Motor neuron (in vitro differentiated cells): ENCODE results near the gene ANKUB1. TPM values are rescaled to one million over a fixed set of nuclear protein-coding genes. Genes with fewer than 3 reads are reported as not detected.

ENCODE experiments used
- ATAC-seq, 8 experiments: fragments of 200-7000 bp; cut with Tn5 transposase; replicated peaks in 6 of 8; 2 replicates each; pipeline ENCODE4 v1.8.0; 2021; ENCODE audit warnings: mild to moderate bottlenecking in 8 of 8, moderate library complexity in 8 of 8
- H3K27ac ChIP-seq, 2 donors: fragments of 250-450 bp; sonication (Bioruptor Pico); 2 replicates each; pipeline ENCODE4 v1.9.0; 2021; ENCODE audit warnings: antibody characterized with exemption in 2 of 2, mild to moderate bottlenecking in 2 of 2, moderate library complexity in 1 of 2
- H3K4me1 ChIP-seq, 2 donors: fragments of 250-450 bp; sonication (Bioruptor Pico); replicated peaks in 1 of 2; 2 replicates each; pipeline ENCODE4 v1.6.1; 2021; ENCODE audit warnings: antibody characterized with exemption in 2 of 2, mild to moderate bottlenecking in 2 of 2, moderate library complexity in 1 of 2
- H3K4me3 ChIP-seq, 5 donors: fragments of 250-450 bp; sonication (Bioruptor Pico); 2 replicates each; pipeline ENCODE4 v1.9.0; 2021; ENCODE audit warnings: antibody characterized with exemption in 5 of 5, mild to moderate bottlenecking in 5 of 5, moderate library complexity in 4 of 5
- WGBS, 10 experiments: fragments of 450-650 bp; shearing (Covaris generic); methylation state at CpG; one replicate each; pipeline ENCODE4 v1.0.0; 2022; 5-methylcytosine and 5-hydroxymethylcytosine counted together
- in situ Hi-C, 9 experiments: fragments of 400-800 bp; cut with MboI; loops; one replicate each; pipeline ENCODE4 v1.15.0; 2021; ENCODE audit warnings: low sequenced_read_pairs in 9 of 9, low pct_unique_long_range_greater_than_20kb in 2 of 9; ENCODE audit not compliant: unreplicated experiment in 9 of 9
- total RNA-seq, 8 experiments: library from RNA; unstranded; fragments of 300-600 nt; gene quantifications; 2 replicates each; pipeline versions ENCODE4 v1.2.3 to v1.2.4, GENCODE V29; 2022

Gene ANKUB1
- total RNA-seq, 8 experiments from 2014 or later: 0.36 to 3.1 (median 0.86) TPM; not detected in 2

GRCh38 chr3:149770246-149770645 is 22.1 kb downstream of the ANKUB1 start:
- ATAC-seq: no peak
- in situ Hi-C loops: loop anchor here in 1 of 9 experiments (10.0 kb wide), 1 partner anchor 265 kb away; no protein-coding TSS in a partner anchor
- 0 to 100% (median 78%) methylated on average over 1 to 2 of the region's 2 CpGs; no CpG with 5 or more reads in 1 of the 10 experiments for WGBS, 10 experiments
- Histone ChIP-seq H3K4me3 (no peak overlapping the region), H3K4me1 (peaks cover 0 to 3% of the 10 kb centered on the region in 2 donors), H3K27ac (no peak overlapping the region)

- 43 to 100% (median 83%) methylated on average over 1 to 6 of the region's 6 CpGs; no CpG with 5 or more reads in 1 of the 10 experiments for WGBS, 10 experiments
- ATAC-seq: no peak
- no peak overlapping the region for H3K4me3 ChIP-seq
- peaks cover 0 to 3% of the 10 kb centered on the region in 2 donors for H3K4me1 ChIP-seq
- no peak overlapping the region for H3K27ac ChIP-seq
- in situ Hi-C loops: no loop called here
Measured at GRCh38 chr3:149768704-149769103, 23.6 kb downstream of the ANKUB1 start.

- peak in 1 of 8 experiments; percentile 59 for ATAC-seq
- in situ Hi-C loops: no loop called here
Measured at GRCh38 chr3:149767720-149768119, 24.6 kb downstream of the ANKUB1 start.

GRCh38 chr3:149765762-149766334 is 26.5 kb downstream of the ANKUB1 start:
- in situ Hi-C loops: no loop called here
- Histone ChIP-seq H3K4me1 (peaks cover 0 to 3% of the 10 kb centered on the region in 2 donors), H3K27ac (no peak overlapping the region), H3K4me3 (no peak overlapping the region)
- peak in 5 of 8 experiments; percentile 37 to 53 (median 43) for ATAC-seq
- WGBS, 10 experiments: 17 to 100% (median 50%) methylated on average over 1 to 2 of the region's 2 CpGs

More at GRCh38 chr3:149767720-149768119, 24.6 kb downstream of the ANKUB1 start:
- H3K4me3 ChIP-seq: no peak overlapping the region
- peaks cover 0 to 3% of the 10 kb centered on the region in 2 donors for H3K4me1 ChIP-seq
- no peak overlapping the region for H3K27ac ChIP-seq
- WGBS, 10 experiments: 35 to 93% (median 70%) methylated on average over 1 to 6 of the region's 6 CpGs; no CpG with 5 or more reads in 4 of the 10 experiments

GRCh38 chr3:149764302-149764701 is 28.1 kb downstream of the ANKUB1 start:
- no peak for ATAC-seq
- H3K27ac ChIP-seq: no peak overlapping the region
- H3K4me3 ChIP-seq: no peak overlapping the region
- in situ Hi-C loops: no loop called here
- no CpG with 5 or more reads among the region's 1 CpG for WGBS, 10 experiments
- H3K4me1 ChIP-seq: peaks cover 0 to 3% of the 10 kb centered on the region in 2 donors

- 10 to 100% (median 54%) methylated on average over 1 to 3 of the region's 3 CpGs; no CpG with 5 or more reads in 3 of the 10 experiments for WGBS, 10 experiments
- ATAC-seq: no peak
- in situ Hi-C loops: no loop called here
Measured at GRCh38 chr3:149763565-149764195, 28.7 kb downstream of the ANKUB1 start.

GRCh38 chr3:149753717-149754116 is 38.6 kb downstream of the ANKUB1 start:
- peaks cover 3 to 9% of the 10 kb centered on the region in 2 donors for H3K4me1 ChIP-seq
- H3K27ac ChIP-seq: no peak overlapping the region
- no peak overlapping the region for H3K4me3 ChIP-seq
- no peak for ATAC-seq
- in situ Hi-C loops: no loop called here

More at GRCh38 chr3:149763565-149764195, 28.7 kb downstream of the ANKUB1 start:
- peaks cover 0 to 3% of the 10 kb centered on the region in 2 donors for H3K4me1 ChIP-seq
- H3K27ac ChIP-seq: no peak overlapping the region
- H3K4me3 ChIP-seq: no peak overlapping the region

GRCh38 chr3:149752788-149753136 is 39.6 kb downstream of the ANKUB1 start:
- in situ Hi-C loops: no loop called here
- Histone ChIP-seq H3K4me3 (peak overlapping the region; percentile 71 to 94 (median 87)), H3K4me1 (peaks cover 3 to 9% of the 10 kb centered on the region in 2 donors), H3K27ac (no peak overlapping the region)
- ATAC-seq: peak in 1 of 8 experiments; percentile 1

GRCh38 chr3:149752051-149752787 is 40.1 kb downstream of the ANKUB1 start, which contains the start of gene COMMD2:
TSS of gene COMMD2 (minus strand) at chr3:149752489. CDS start at chr3:149752444, 45 bp downstream.
- peaks cover 3 to 9% of the 10 kb centered on the region in 2 donors for H3K4me1 ChIP-seq
- H3K4me3 ChIP-seq: peak within 1 kb of the TSS; percentile 71 to 94 (median 87)
- WGBS, 10 experiments: 0 to 2% (median 0%) methylated on average over 3 to 16 of the region's 52 CpGs; no CpG with 5 or more reads in 1 of the 10 experiments
- H3K27ac ChIP-seq: peak within 1 kb of the TSS; percentile 67 to 73
- ATAC-seq: peak; percentile 99 to 100 (median 99)
- in situ Hi-C loops: no loop called here

- WGBS, 10 experiments: 0 to 29% (median 11%) methylated on average over 2 to 4 of the region's 4 CpGs; no CpG with 5 or more reads in 1 of the 10 experiments
- H3K4me1 ChIP-seq: peaks cover 3 to 9% of the 10 kb centered on the region in 2 donors
- in situ Hi-C loops: no loop called here
- ATAC-seq: no peak
- peak overlapping the region; percentile 71 to 94 (median 87) for H3K4me3 ChIP-seq
- H3K27ac ChIP-seq: no peak overlapping the region
Measured at GRCh38 chr3:149751551-149751950, 40.8 kb downstream of the ANKUB1 start.

GRCh38 chr3:149744606-149745005 is 47.7 kb downstream of the ANKUB1 start:
- ATAC-seq: no peak
- 80 to 100% (median 100%) methylated on average over 1 to 3 of the region's 3 CpGs for WGBS, 10 experiments
- in situ Hi-C loops: no loop called here
- Histone ChIP-seq H3K4me3 (no peak overlapping the region), H3K27ac (no peak overlapping the region), H3K4me1 (no peaks in the 10 kb centered on the region)

GRCh38 chr3:149744151-149744550 is 48.2 kb downstream of the ANKUB1 start:
- Histone ChIP-seq H3K4me1 (no peaks in the 10 kb centered on the region), H3K4me3 (no peak overlapping the region), H3K27ac (no peak overlapping the region)
- in situ Hi-C loops: no loop called here
- no peak for ATAC-seq

- Histone ChIP-seq H3K4me1 (no peaks in the 10 kb centered on the region), H3K4me3 (no peak overlapping the region), H3K27ac (no peak overlapping the region)
- WGBS, 10 experiments: 80 to 100% (median 100%) methylated on average over 1 to 2 of the region's 2 CpGs; no CpG with 5 or more reads in 1 of the 10 experiments
- in situ Hi-C loops: no loop called here
- no peak for ATAC-seq
Measured at GRCh38 chr3:149739396-149739795, 53.0 kb downstream of the ANKUB1 start.
